HEK293 (cell line): ENCODE results near the gene TYW5.

Experiments
- CTCF ChIA-PET: fragments of 350-600 bp; formaldehyde crosslinking; extraction: SDS; loops from one replicate; lab custom pipeline; 2021; ENCODE audit warnings: antibody characterized with exemption; lab: Yijun Ruan, JAX
- POLR2A ChIA-PET: fragments of 300-600 bp; formaldehyde crosslinking; extraction: SDS; loops from one replicate; lab custom pipeline; 2020; ENCODE audit warnings: antibody characterized with exemption, inconsistent platforms; lab: Yijun Ruan, JAX
- H3K27ac ChIP-seq: fragments of 200-500 bp; sonication (Bioruptor generic); 2 replicates; pipeline ENCODE4 v1.5.1; 2014; ENCODE audit warnings: low read depth, low read length, control low read depth, inconsistent platforms; ENCODE audit errors: extremely low read depth
- H3K36me3 ChIP-seq, 2 experiments: fragments of 200-500 bp in 1 of 2; sonication (Bioruptor generic) in 1 of 2; 1 replicate in 1 of 2; 2 replicates in 1 of 2; pipeline ENCODE4 v1.5.1; 2014 to 2017; ENCODE audit warnings: inconsistent platforms in 2 of 2, low read length in 2 of 2; ENCODE audit not compliant: control insufficient read depth in 2 of 2, insufficient read depth in 1 of 2
- H3K4me1 ChIP-seq: fragments of 200-500 bp; sonication (Bioruptor generic); 2 replicates; pipeline ENCODE4 v1.5.1; 2014; ENCODE audit warnings: mild to moderate bottlenecking, low read length, inconsistent platforms; ENCODE audit not compliant: control insufficient read depth, insufficient read depth
- H3K4me3 ChIP-seq: 2 replicates; pipeline ENCODE4 v1.5.1; 2011; ENCODE audit warnings: low read depth, mild to moderate bottlenecking, control low read depth, low read length, moderate library complexity
- H3K9me3 ChIP-seq: fragments of 200-500 bp; sonication (Bioruptor generic); 2 replicates; pipeline ENCODE4 v1.5.1; 2014; ENCODE audit warnings: low read depth, low read length, inconsistent platforms; ENCODE audit not compliant: control insufficient read depth, insufficient read depth
- KLF8 ChIP-seq: fragments of 450-650 bp; formaldehyde crosslinking; IDR thresholded peaks from 2 replicates; pipeline ENCODE4 v1.5.1; 2016; ENCODE audit warnings: missing biosample characterization, missing genetic modification characterization
- MZF1 ChIP-seq: fragments of 450-650 bp; formaldehyde crosslinking; IDR thresholded peaks from 2 replicates; pipeline ENCODE4 v1.5.1; 2017; ENCODE audit warnings: missing biosample characterization, missing genetic modification characterization, borderline replicate concordance
- REPIN1 ChIP-seq: fragments of 450-650 bp; formaldehyde crosslinking; IDR thresholded peaks from 2 replicates; pipeline ENCODE4 v1.5.1; 2017; ENCODE audit warnings: missing biosample characterization, missing genetic modification characterization, low read depth
- SCRT1 ChIP-seq: fragments of 450-650 bp; formaldehyde crosslinking; IDR thresholded peaks from 2 replicates; pipeline ENCODE4 v1.5.1; 2016; ENCODE audit warnings: missing biosample characterization, missing genetic modification characterization, borderline replicate concordance
- SP3 ChIP-seq: fragments of 450-650 bp; formaldehyde crosslinking; IDR thresholded peaks from 2 replicates; pipeline ENCODE4 v1.5.1; 2016; ENCODE audit warnings: missing biosample characterization, missing genetic modification characterization
- YY2 ChIP-seq: fragments of 450-650 bp; formaldehyde crosslinking; IDR thresholded peaks from 2 replicates; pipeline ENCODE4 v1.5.1; 2016; ENCODE audit warnings: missing biosample characterization, missing genetic modification characterization
- ZNF121 ChIP-seq: fragments of 450-650 bp; formaldehyde crosslinking; IDR thresholded peaks from 2 replicates; pipeline ENCODE4 v1.5.1; 2016; ENCODE audit warnings: missing biosample characterization, missing genetic modification characterization
- ZNF211 ChIP-seq: fragments of 450-650 bp; formaldehyde crosslinking; IDR thresholded peaks from 2 replicates; pipeline ENCODE4 v1.5.1; 2016; ENCODE audit warnings: low read depth, missing biosample characterization, missing genetic modification characterization
- ZNF214 ChIP-seq: fragments of 450-650 bp; formaldehyde crosslinking; IDR thresholded peaks from 2 replicates; pipeline ENCODE4 v1.5.1; 2017; ENCODE audit warnings: missing biosample characterization, mild to moderate bottlenecking, missing genetic modification characterization, borderline replicate concordance
- ZNF292 ChIP-seq: fragments of 450-650 bp; formaldehyde crosslinking; IDR thresholded peaks from 2 replicates; pipeline ENCODE4 v1.5.1; 2016; ENCODE audit warnings: low read depth, missing biosample characterization, missing genetic modification characterization, borderline replicate concordance
- ZNF350 ChIP-seq: fragments of 450-650 bp; formaldehyde crosslinking; IDR thresholded peaks from 2 replicates; pipeline ENCODE4 v1.5.0; 2017; ENCODE audit warnings: missing biosample characterization, mild to moderate bottlenecking, missing genetic modification characterization
- ZNF37A ChIP-seq: fragments of 450-650 bp; IDR thresholded peaks from 2 replicates; pipeline ENCODE4 v1.5.1; 2018; ENCODE audit warnings: missing biosample characterization, missing genetic modification characterization
- ZNF473 ChIP-seq: fragments of 450-650 bp; formaldehyde crosslinking; IDR thresholded peaks from 2 replicates; pipeline ENCODE4 v1.5.1; 2017; ENCODE audit warnings: missing biosample characterization, missing genetic modification characterization
- ZNF501 ChIP-seq: fragments of 450-650 bp; formaldehyde crosslinking; IDR thresholded peaks from 2 replicates; pipeline ENCODE4 v1.5.1; 2016; ENCODE audit warnings: missing biosample characterization, missing genetic modification characterization
- ZNF521 ChIP-seq: fragments of 450-650 bp; formaldehyde crosslinking; IDR thresholded peaks from 2 replicates; pipeline ENCODE4 v1.5.1; 2017; ENCODE audit warnings: missing biosample characterization, mild to moderate bottlenecking, missing genetic modification characterization
- ZNF560 ChIP-seq: fragments of 450-650 bp; formaldehyde crosslinking; IDR thresholded peaks from 2 replicates; pipeline ENCODE4 v1.5.1; 2017; ENCODE audit warnings: missing biosample characterization, missing genetic modification characterization, borderline replicate concordance
- ZNF626 ChIP-seq: fragments of 450-650 bp; sonication (Bioruptor Pico); formaldehyde crosslinking; IDR thresholded peaks from 2 replicates; pipeline ENCODE4 v1.5.1; 2018; ENCODE audit warnings: missing biosample characterization, missing genetic modification characterization, inconsistent platforms
- ZNF701 ChIP-seq: fragments of 450-650 bp; formaldehyde crosslinking; IDR thresholded peaks from 2 replicates; pipeline ENCODE4 v1.5.1; 2016; ENCODE audit warnings: missing biosample characterization, missing genetic modification characterization
- ZNF747 ChIP-seq: fragments of 450-650 bp; formaldehyde crosslinking; IDR thresholded peaks from 2 replicates; pipeline ENCODE4 v1.5.1; 2016; ENCODE audit warnings: missing biosample characterization, missing genetic modification characterization
- ZNF76 ChIP-seq: fragments of 450-650 bp; formaldehyde crosslinking; IDR thresholded peaks from 2 replicates; pipeline ENCODE4; 2016; ENCODE audit warnings: low read depth, missing biosample characterization, missing genetic modification characterization, borderline replicate concordance
- ZSCAN23 ChIP-seq: fragments of 450-650 bp; formaldehyde crosslinking; IDR thresholded peaks from 2 replicates; pipeline ENCODE4 v1.5.1; 2016; ENCODE audit warnings: missing biosample characterization, missing genetic modification characterization
- TF ChIP-seq, protein P1 (sequence below): IDR thresholded peaks from 2 replicates; pipeline ENCODE4 v1.6.1; 2011; ENCODE audit warnings: mild to moderate bottlenecking, low read depth, low read length, borderline replicate concordance
- TF ChIP-seq, protein P2 (sequence below): sonication (generic); formaldehyde crosslinking; IDR thresholded peaks from 2 replicates; pipeline ENCODE4 v1.8.1; 2022; ENCODE audit warnings: mild to moderate bottlenecking, moderate library complexity, missing genetic modification reagents
- TF ChIP-seq, protein P3 (sequence below): fragments of 450-650 bp; formaldehyde crosslinking; IDR thresholded peaks from 2 replicates; pipeline ENCODE4 v1.5.1; 2016; ENCODE audit warnings: missing biosample characterization, missing genetic modification characterization, borderline replicate concordance
- TF ChIP-seq, protein P4 (sequence below): fragments of 450-650 bp; formaldehyde crosslinking; IDR thresholded peaks from 2 replicates; pipeline ENCODE4 v1.5.1; 2016; ENCODE audit warnings: missing biosample characterization, missing genetic modification characterization

The TYW5 gene

DNA sequence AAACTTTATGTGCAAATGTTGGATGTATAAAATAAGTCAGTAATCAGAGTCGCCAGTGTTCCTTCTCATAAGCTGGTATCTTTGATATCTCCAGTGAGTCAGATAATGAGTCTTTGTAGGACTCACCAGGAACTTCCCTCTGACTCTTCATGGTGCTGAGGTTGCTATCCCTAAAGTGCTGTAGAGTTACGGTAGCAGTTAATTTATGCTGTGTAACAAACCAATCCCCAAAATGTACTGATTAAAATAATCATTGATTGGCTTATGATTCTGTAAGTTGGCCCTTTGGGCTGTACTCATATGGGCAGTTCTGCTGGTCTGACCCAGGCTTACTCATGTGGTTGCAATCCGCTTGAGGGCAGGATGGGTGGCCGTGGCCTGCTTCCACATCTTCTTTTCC lies 43.9 kb upstream of the TYW5 start:
- Histone ChIP-seq H3K4me3 (no peak overlapping the region), H3K27ac (no peak overlapping the region), H3K36me3 (no peaks in the 10 kb centered on the region), H3K9me3 (no peaks in the 10 kb centered on the region), H3K4me1 (no peaks in the 10 kb centered on the region)
- ChIA-PET CTCF (no interaction called here), POLR2A (no interaction called here)
- TF ChIP-seq ZNF37A (no peak), ZNF501 (tag by site-specific recombination) (no peak), ZNF473 (tag by site-specific recombination) (no peak), YY2 (tag by site-specific recombination) (no peak), ZNF521 (tag by site-specific recombination) (no peak), KLF8 (no peak), ZNF626 (tag by site-specific recombination) (no peak), ZNF560 (tag by site-specific recombination) (no peak), ZNF701 (tag by site-specific recombination) (no peak), ZSCAN23 (tag by site-specific recombination) (no peak), ZNF350 (tag by site-specific recombination) (no peak), ZNF121 (tag by site-specific recombination) (no peak), ZNF747 (tag by site-specific recombination) (no peak), REPIN1 (tag by site-specific recombination) (no peak), SP3 (tag by site-specific recombination) (no peak), ZNF214 (tag by site-specific recombination) (no peak)
- TF ChIP-seq, protein P1, sequence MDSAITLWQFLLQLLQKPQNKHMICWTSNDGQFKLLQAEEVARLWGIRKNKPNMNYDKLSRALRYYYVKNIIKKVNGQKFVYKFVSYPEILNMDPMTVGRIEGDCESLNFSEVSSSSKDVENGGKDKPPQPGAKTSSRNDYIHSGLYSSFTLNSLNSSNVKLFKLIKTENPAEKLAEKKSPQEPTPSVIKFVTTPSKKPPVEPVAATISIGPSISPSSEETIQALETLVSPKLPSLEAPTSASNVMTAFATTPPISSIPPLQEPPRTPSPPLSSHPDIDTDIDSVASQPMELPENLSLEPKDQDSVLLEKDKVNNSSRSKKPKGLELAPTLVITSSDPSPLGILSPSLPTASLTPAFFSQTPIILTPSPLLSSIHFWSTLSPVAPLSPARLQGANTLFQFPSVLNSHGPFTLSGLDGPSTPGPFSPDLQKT, result no peak
- TF ChIP-seq, protein P2, sequence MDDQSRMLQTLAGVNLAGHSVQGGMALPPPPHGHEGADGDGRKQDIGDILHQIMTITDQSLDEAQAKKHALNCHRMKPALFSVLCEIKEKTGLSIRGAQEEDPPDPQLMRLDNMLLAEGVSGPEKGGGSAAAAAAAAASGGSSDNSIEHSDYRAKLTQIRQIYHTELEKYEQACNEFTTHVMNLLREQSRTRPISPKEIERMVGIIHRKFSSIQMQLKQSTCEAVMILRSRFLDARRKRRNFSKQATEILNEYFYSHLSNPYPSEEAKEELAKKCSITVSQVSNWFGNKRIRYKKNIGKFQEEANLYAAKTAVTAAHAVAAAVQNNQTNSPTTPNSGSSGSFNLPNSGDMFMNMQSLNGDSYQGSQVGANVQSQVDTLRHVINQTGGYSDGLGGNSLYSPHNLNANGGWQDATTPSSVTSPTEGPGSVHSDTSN (CRISPR knock-in tag), result no peak
- TF ChIP-seq, protein P3, sequence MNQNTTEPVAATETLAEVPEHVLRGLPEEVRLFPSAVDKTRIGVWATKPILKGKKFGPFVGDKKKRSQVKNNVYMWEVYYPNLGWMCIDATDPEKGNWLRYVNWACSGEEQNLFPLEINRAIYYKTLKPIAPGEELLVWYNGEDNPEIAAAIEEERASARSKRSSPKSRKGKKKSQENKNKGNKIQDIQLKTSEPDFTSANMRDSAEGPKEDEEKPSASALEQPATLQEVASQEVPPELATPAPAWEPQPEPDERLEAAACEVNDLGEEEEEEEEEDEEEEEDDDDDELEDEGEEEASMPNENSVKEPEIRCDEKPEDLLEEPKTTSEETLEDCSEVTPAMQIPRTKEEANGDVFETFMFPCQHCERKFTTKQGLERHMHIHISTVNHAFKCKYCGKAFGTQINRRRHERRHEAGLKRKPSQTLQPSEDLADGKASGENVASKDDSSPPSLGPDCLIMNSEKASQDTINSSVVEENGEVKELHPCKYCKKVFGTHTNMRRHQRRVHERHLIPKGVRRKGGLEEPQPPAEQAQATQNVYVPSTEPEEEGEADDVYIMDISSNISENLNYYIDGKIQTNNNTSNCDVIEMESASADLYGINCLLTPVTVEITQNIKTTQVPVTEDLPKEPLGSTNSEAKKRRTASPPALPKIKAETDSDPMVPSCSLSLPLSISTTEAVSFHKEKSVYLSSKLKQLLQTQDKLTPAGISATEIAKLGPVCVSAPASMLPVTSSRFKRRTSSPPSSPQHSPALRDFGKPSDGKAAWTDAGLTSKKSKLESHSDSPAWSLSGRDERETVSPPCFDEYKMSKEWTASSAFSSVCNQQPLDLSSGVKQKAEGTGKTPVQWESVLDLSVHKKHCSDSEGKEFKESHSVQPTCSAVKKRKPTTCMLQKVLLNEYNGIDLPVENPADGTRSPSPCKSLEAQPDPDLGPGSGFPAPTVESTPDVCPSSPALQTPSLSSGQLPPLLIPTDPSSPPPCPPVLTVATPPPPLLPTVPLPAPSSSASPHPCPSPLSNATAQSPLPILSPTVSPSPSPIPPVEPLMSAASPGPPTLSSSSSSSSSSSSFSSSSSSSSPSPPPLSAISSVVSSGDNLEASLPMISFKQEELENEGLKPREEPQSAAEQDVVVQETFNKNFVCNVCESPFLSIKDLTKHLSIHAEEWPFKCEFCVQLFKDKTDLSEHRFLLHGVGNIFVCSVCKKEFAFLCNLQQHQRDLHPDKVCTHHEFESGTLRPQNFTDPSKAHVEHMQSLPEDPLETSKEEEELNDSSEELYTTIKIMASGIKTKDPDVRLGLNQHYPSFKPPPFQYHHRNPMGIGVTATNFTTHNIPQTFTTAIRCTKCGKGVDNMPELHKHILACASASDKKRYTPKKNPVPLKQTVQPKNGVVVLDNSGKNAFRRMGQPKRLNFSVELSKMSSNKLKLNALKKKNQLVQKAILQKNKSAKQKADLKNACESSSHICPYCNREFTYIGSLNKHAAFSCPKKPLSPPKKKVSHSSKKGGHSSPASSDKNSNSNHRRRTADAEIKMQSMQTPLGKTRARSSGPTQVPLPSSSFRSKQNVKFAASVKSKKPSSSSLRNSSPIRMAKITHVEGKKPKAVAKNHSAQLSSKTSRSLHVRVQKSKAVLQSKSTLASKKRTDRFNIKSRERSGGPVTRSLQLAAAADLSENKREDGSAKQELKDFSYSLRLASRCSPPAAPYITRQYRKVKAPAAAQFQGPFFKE (tag by site-specific recombination), result no peak

DNA sequence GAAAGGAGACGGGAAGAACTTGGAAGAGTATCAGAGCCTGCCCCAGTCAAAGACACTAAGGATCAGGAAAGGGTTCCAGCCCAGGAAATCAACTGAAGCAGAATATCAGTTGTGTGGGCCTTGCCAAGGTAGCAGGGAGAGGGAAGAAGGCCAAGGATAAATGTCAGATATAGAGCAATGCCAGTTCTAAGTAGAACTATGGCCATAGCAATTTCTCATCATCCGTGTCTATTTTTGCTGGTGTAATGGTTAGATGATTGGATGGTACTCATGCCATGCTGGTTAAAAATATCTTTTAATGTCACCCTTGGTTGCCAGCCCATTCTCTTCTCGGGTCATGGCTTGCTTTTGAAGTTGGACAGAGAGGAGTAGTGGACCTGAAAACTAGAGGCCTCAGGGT lies 42.0 kb upstream of the TYW5 start:
- Histone ChIP-seq H3K4me1 (no peaks in the 10 kb centered on the region), H3K9me3 (no peaks in the 10 kb centered on the region), H3K36me3 (no peaks in the 10 kb centered on the region), H3K4me3 (no peak overlapping the region), H3K27ac (no peak overlapping the region)
- TF ChIP-seq ZNF76 (tag by site-specific recombination) (no peak), ZNF211 (tag by site-specific recombination) (no peak), ZNF292 (no peak), MZF1 (tag by site-specific recombination) (no peak), SCRT1 (tag by site-specific recombination) (no peak)
- TF ChIP-seq, protein P4, sequence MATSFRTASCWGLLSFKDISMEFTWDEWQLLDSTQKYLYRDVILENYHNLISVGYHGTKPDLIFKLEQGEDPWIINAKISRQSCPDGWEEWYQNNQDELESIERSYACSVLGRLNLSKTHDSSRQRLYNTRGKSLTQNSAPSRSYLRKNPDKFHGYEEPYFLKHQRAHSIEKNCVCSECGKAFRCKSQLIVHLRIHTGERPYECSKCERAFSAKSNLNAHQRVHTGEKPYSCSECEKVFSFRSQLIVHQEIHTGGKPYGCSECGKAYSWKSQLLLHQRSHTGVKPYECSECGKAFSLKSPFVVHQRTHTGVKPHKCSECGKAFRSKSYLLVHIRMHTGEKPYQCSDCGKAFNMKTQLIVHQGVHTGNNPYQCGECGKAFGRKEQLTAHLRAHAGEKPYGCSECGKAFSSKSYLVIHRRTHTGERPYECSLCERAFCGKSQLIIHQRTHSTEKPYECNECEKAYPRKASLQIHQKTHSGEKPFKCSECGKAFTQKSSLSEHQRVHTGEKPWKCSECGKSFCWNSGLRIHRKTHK, result no peak
- ChIA-PET POLR2A (no interaction called here), CTCF (no interaction called here)
